Liver (tissue), 9 donors: ENCODE data around the gene SORCS2. TPM values are rescaled to one million over a fixed set of nuclear protein-coding genes. Genes with fewer than 3 reads are reported as not detected.

ENCODE experiments used
- DNase-seq: peaks from one replicate; pipeline ENCODE4 v3.0.0-alpha.2; 2017; ENCODE audit warnings: low spot score
- H3K27ac ChIP-seq, 2 donors: one replicate each; pipeline ENCODE4 v1.7.0; 2013; ENCODE audit warnings: inconsistent platforms in 2 of 2, low read length in 2 of 2, control low read depth in 1 of 2, low read depth in 1 of 2, mild to moderate bottlenecking in 1 of 2
- H3K27me3 ChIP-seq, 4 donors: one replicate each; pipeline versions ENCODE4 v1.6.1 to v1.7.0; 2013; ENCODE audit warnings: low read length in 3 of 4, inconsistent platforms in 1 of 4, mild to moderate bottlenecking in 1 of 4, moderate library complexity in 1 of 4; ENCODE audit not compliant: control insufficient read depth in 4 of 4, insufficient read depth in 4 of 4
- H3K36me3 ChIP-seq, 4 donors: one replicate each; pipeline versions ENCODE4 v1.6.1 to v1.7.0; 2013; ENCODE audit warnings: low read length in 3 of 4, mild to moderate bottlenecking in 3 of 4, low read depth in 1 of 4, moderate library complexity in 1 of 4; ENCODE audit not compliant: control insufficient read depth in 4 of 4, insufficient read depth in 3 of 4
- H3K4me1 ChIP-seq, 4 donors: one replicate each; pipeline versions ENCODE4 v1.6.1 to v1.7.0; 2013; ENCODE audit warnings: low read length in 3 of 4, mild to moderate bottlenecking in 3 of 4, moderate library complexity in 1 of 4; ENCODE audit not compliant: control insufficient read depth in 4 of 4, insufficient read depth in 4 of 4
- H3K4me3 ChIP-seq, 3 donors: one replicate each; pipeline versions ENCODE4 v1.6.1 to v1.7.0; 2013; ENCODE audit warnings: low read length in 3 of 3, control low read depth in 1 of 3, low read depth in 1 of 3, mild to moderate bottlenecking in 1 of 3
- H3K9ac ChIP-seq, 2 donors: one replicate each; pipeline ENCODE4 v1.7.0; 2013; ENCODE audit warnings: low read length in 2 of 2, mild to moderate bottlenecking in 2 of 2, moderate library complexity in 2 of 2, control low read depth in 1 of 2, low read depth in 1 of 2
- H3K9me3 ChIP-seq, 4 donors: one replicate each; pipeline versions ENCODE4 v1.6.1 to v1.7.0; 2013; ENCODE audit warnings: low read length in 3 of 4; ENCODE audit not compliant: control insufficient read depth in 4 of 4
- EGR1 ChIP-seq, 2 donors: IDR thresholded peaks; 2 replicates each; pipeline ENCODE4 v1.6.1; 2016 to 2018; ENCODE audit warnings: antibody characterized with exemption in 2 of 2, low read depth in 2 of 2
- FOXA1 ChIP-seq: IDR thresholded peaks from 2 replicates; pipeline ENCODE4 v1.6.1; 2016; ENCODE audit warnings: antibody characterized with exemption
- FOXA2 ChIP-seq: IDR thresholded peaks from 2 replicates; pipeline ENCODE4 v1.6.1; 2016; ENCODE audit warnings: antibody characterized with exemption
- GABPA ChIP-seq, 2 donors: IDR thresholded peaks in 1 of 2; conservative IDR thresholded peaks in 1 of 2; 2 replicates each; pipeline ENCODE4 v1.6.1; 2016; ENCODE audit warnings: antibody characterized with exemption in 2 of 2, mild to moderate bottlenecking in 1 of 2, moderate library complexity in 1 of 2
- HNF4A ChIP-seq, 2 donors: conservative IDR thresholded peaks; 2 replicates each; pipeline ENCODE4 v1.6.1; 2016; ENCODE audit warnings: antibody characterized with exemption in 2 of 2, mild to moderate bottlenecking in 2 of 2
- HNF4G ChIP-seq: IDR thresholded peaks from 2 replicates; pipeline ENCODE4 v1.6.1; 2016; ENCODE audit warnings: antibody characterized with exemption
- JUND ChIP-seq, 2 donors: IDR thresholded peaks; 2 replicates each; pipeline ENCODE4 v1.6.1; 2016; ENCODE audit warnings: antibody characterized with exemption in 2 of 2
- NR2F2 ChIP-seq: IDR thresholded peaks from 2 replicates; pipeline ENCODE4 v1.6.1; 2016; ENCODE audit warnings: antibody characterized with exemption
- SP1 ChIP-seq: IDR thresholded peaks from 2 replicates; pipeline ENCODE4 v1.6.1; 2018; ENCODE audit warnings: antibody characterized with exemption, mild to moderate bottlenecking
- TAF1 ChIP-seq: conservative IDR thresholded peaks from 2 replicates; pipeline ENCODE4 v1.6.1; 2016; ENCODE audit warnings: antibody characterized with exemption, mild to moderate bottlenecking
- YY1 ChIP-seq: IDR thresholded peaks from 2 replicates; pipeline ENCODE4 v1.6.1; 2016; ENCODE audit warnings: antibody characterized with exemption, mild to moderate bottlenecking
- WGBS: extraction: QIAGEN DNeasy Blood & Tissue Kit; methylation state at CpG from one replicate; pipeline ENCODE4 v1.1.7; 2013; 5-methylcytosine and 5-hydroxymethylcytosine counted together
- polyA plus RNA-seq, 2 donors: library from polyadenylated mRNA; stranded (reverse) in 1 of 2; unstranded in 1 of 2; fragments of 200-250 nt in 1 of 2; fragments of >200 nt in 1 of 2; fragmentation: Nextera tagmentation in 1 of 2; extraction: Ambion mirVana in 1 of 2; gene quantifications; one replicate each; pipeline versions ENCODE4 v1.2.1 to v1.2.3, GENCODE V29; 2013 to 2015
- total RNA-seq, 2 donors: library from RNA; depleted of rRNA; stranded (reverse); fragments of >200 nt; gene quantifications; one replicate each; pipeline ENCODE4 v1.2.3, GENCODE V29; 2014
- TF ChIP-seq, protein P1 (sequence below): IDR thresholded peaks from 2 replicates; pipeline ENCODE4 v1.6.1; 2016; ENCODE audit warnings: antibody characterized with exemption
- TF ChIP-seq, protein P2 (sequence below): IDR thresholded peaks from 2 replicates; pipeline ENCODE4 v1.6.1; 2016; ENCODE audit warnings: antibody characterized with exemption
- TF ChIP-seq, protein P3 (sequence below): IDR thresholded peaks from 2 replicates; pipeline ENCODE4 v1.6.1; 2016; ENCODE audit warnings: antibody characterized with exemption, mild to moderate bottlenecking
- donor health status: healthy.
- donor health status: healthy.
- donor health status: healthy.
- donor health status: healthy.
- donor health status: healthy.

Gene SORCS2
- total and polyA plus RNA-seq, 4 donors: 0.10 to 1.4 (median 0.92) TPM

- H3K27ac ChIP-seq: no peak overlapping the region
- no peaks in the 10 kb centered on the region for H3K4me1 ChIP-seq
- no peak overlapping the region for H3K9ac ChIP-seq
- no peaks in the 10 kb centered on the region for H3K27me3 ChIP-seq
- H3K36me3 ChIP-seq: no peaks in the 10 kb centered on the region
- H3K4me3 ChIP-seq: no peak overlapping the region
- TF ChIP-seq JUND (IDR thresholded peaks at IDR 0.05): no peak
- TF ChIP-seq NR2F2: no peak
- TF ChIP-seq, protein P1, sequence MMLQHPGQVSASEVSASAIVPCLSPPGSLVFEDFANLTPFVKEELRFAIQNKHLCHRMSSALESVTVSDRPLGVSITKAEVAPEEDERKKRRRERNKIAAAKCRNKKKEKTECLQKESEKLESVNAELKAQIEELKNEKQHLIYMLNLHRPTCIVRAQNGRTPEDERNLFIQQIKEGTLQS: no peak
- TF ChIP-seq, protein P2, sequence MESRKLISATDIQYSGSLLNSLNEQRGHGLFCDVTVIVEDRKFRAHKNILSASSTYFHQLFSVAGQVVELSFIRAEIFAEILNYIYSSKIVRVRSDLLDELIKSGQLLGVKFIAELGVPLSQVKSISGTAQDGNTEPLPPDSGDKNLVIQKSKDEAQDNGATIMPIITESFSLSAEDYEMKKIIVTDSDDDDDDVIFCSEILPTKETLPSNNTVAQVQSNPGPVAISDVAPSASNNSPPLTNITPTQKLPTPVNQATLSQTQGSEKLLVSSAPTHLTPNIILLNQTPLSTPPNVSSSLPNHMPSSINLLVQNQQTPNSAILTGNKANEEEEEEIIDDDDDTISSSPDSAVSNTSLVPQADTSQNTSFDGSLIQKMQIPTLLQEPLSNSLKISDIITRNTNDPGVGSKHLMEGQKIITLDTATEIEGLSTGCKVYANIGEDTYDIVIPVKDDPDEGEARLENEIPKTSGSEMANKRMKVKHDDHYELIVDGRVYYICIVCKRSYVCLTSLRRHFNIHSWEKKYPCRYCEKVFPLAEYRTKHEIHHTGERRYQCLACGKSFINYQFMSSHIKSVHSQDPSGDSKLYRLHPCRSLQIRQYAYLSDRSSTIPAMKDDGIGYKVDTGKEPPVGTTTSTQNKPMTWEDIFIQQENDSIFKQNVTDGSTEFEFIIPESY: no peak
- no peak for TF ChIP-seq YY1
- TF ChIP-seq TAF1: no peak
- no peaks in the 10 kb centered on the region for H3K9me3 ChIP-seq
- DNase-seq: no peak
- 91% methylated on average over 20 of the region's 20 CpGs for WGBS
These were observed 109.7 kb downstream of the SORCS2 start for GRCh38 chr4:7301846-7302630.

DNA sequence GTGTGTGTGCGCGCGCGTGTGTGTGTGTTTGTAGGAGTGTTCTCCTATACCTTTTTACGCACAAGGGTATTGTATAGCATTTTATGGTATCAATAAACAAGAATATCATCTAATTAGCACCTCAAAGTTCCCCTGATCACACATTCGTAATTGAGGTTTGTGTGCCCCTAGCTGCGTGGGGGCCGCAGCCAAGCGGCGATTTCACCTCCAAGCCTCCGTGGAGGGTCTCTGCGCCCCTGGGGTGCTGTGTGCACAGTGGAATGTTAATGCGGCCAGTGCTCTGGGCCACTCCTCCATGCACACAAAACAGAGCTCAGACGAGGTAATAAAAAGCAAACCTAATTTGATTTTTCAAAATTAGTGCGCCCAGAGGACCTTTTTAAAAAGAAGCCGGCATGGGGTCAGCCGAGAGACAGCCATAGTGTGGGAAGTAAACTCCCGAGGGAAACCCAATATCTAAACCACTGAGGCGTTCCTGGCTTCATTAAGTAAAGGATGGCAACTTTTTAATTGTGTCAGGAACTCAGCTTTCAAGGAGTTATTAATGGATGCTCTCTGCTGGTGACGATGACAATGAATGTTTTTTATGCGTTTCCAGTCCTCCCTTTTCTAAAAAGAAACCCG, 110.6 kb downstream of the SORCS2 start:
- Histone ChIP-seq H3K9ac (no peak overlapping the region), H3K4me3 (no peak overlapping the region), H3K36me3 (no peaks in the 10 kb centered on the region), H3K9me3 (no peaks in the 10 kb centered on the region), H3K4me1 (no peaks in the 10 kb centered on the region), H3K27ac (no peak overlapping the region), H3K27me3 (no peaks in the 10 kb centered on the region)
- no peak for DNase-seq
- TF ChIP-seq, protein P3, sequence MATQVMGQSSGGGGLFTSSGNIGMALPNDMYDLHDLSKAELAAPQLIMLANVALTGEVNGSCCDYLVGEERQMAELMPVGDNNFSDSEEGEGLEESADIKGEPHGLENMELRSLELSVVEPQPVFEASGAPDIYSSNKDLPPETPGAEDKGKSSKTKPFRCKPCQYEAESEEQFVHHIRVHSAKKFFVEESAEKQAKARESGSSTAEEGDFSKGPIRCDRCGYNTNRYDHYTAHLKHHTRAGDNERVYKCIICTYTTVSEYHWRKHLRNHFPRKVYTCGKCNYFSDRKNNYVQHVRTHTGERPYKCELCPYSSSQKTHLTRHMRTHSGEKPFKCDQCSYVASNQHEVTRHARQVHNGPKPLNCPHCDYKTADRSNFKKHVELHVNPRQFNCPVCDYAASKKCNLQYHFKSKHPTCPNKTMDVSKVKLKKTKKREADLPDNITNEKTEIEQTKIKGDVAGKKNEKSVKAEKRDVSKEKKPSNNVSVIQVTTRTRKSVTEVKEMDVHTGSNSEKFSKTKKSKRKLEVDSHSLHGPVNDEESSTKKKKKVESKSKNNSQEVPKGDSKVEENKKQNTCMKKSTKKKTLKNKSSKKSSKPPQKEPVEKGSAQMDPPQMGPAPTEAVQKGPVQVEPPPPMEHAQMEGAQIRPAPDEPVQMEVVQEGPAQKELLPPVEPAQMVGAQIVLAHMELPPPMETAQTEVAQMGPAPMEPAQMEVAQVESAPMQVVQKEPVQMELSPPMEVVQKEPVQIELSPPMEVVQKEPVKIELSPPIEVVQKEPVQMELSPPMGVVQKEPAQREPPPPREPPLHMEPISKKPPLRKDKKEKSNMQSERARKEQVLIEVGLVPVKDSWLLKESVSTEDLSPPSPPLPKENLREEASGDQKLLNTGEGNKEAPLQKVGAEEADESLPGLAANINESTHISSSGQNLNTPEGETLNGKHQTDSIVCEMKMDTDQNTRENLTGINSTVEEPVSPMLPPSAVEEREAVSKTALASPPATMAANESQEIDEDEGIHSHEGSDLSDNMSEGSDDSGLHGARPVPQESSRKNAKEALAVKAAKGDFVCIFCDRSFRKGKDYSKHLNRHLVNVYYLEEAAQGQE: no peak
- no peak for TF ChIP-seq HNF4G
- TF ChIP-seq FOXA1: no peak
- TF ChIP-seq SP1: no peak
- TF ChIP-seq FOXA2: no peak
- TF ChIP-seq EGR1 (IDR thresholded peaks at IDR 0.05; ENCODE audit: low read depth in 2 of 2): no peak
- no peak for TF ChIP-seq TAF1
- no peak for TF ChIP-seq GABPA (IDR thresholded peaks at IDR 0.05 in 1 of 2, conservative IDR thresholded peaks at IDR 0.05 in 1 of 2)
- no peak for TF ChIP-seq HNF4A (conservative IDR thresholded peaks at IDR 0.05)
- TF ChIP-seq, protein P2: no peak
- no peak for TF ChIP-seq YY1
- 71% methylated on average over 22 of the region's 22 CpGs for WGBS
